ENCODE results near the gene AGXT2.

DNA sequence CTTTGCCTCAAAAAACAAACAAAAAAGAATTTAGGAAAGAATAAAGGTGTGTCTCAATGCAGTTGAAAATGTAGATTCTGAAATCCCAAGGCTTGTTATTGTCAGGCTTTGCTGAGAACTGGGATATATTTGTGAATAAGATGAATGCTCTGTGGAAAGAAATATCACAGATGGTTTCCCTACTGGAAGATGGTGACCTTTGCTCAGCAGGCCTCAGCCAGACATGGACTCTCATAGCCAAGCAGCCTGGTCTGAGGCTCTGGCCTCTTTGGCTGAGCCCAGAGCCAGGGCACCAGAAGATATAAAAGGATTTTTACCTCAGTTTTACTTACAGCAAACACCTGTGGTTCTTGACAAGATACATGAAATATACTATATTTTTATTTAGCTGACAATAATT lies 37.1 kb downstream of the AGXT2 start:
- TF ChIP-seq, protein P1, sequence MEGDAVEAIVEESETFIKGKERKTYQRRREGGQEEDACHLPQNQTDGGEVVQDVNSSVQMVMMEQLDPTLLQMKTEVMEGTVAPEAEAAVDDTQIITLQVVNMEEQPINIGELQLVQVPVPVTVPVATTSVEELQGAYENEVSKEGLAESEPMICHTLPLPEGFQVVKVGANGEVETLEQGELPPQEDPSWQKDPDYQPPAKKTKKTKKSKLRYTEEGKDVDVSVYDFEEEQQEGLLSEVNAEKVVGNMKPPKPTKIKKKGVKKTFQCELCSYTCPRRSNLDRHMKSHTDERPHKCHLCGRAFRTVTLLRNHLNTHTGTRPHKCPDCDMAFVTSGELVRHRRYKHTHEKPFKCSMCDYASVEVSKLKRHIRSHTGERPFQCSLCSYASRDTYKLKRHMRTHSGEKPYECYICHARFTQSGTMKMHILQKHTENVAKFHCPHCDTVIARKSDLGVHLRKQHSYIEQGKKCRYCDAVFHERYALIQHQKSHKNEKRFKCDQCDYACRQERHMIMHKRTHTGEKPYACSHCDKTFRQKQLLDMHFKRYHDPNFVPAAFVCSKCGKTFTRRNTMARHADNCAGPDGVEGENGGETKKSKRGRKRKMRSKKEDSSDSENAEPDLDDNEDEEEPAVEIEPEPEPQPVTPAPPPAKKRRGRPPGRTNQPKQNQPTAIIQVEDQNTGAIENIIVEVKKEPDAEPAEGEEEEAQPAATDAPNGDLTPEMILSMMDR (IDR thresholded peaks at IDR 0.05) = no peak
- no peak for TF ChIP-seq POLR2AphosphoS5 (IDR thresholded peaks at IDR 0.05)
